ENCODE data around the gene PNPLA5. TPM values are rescaled to one million over a fixed set of nuclear protein-coding genes. Genes with fewer than 3 reads are reported as not detected.

The PNPLA5 gene
- total and polyA plus RNA-seq, 4 donors, result not detected

DNA sequence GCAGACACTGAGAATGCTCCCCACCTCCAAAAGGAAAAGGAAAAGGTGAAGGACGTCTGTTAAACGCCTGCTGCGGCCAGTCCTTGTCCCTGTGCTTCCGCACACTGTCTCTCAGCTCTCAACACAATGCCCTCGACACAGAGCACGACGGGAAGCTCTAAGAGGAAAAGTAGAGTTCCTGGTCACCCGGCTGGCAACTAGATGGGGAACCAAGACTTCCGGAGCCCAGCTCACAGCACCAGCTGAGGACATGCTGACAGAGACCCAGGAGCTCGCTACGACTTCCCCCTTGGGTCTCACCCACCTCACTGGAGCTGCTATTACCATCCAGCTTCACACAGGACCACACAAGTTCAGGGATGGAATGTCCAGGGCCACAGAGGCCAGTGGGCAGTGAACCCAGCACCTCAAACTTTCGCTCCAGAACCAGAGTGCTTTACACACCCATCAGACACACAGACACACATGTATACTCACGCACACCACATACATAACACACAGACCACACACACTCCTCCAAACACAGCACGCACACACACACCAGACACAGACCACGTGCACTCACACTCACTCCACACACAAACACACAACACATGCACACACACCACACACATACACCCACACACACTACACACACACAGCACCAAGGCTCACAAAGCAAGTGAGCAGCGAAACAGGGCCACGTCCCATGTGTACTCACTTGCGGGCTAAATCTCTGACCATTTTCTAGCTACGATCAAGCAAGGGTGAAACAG lies 39.1 kb downstream of the PNPLA5 start:
- Histone ChIP-seq H3K36me3 (ENCODE audit: control insufficient read depth in 4 of 4, insufficient read depth in 4 of 4, low read length in 4 of 4) (no peaks in the 10 kb centered on the region), H3K9me3 (ENCODE audit: control insufficient read depth in 4 of 4, insufficient read depth in 3 of 4, low read length in 3 of 4) (peaks cover 0 to 12% (median 4%) of the 10 kb centered on the region in 4 donors), H3K27ac (ENCODE audit: low read depth in 1 of 2, low read length in 1 of 2) (no peak overlapping the region), H3K4me1 (ENCODE audit: control insufficient read depth in 5 of 5, insufficient read depth in 5 of 5, low read length in 5 of 5) (no peaks in the 10 kb centered on the region), H3K4me3 (no peak overlapping the region), H3K27me3 (ENCODE audit: control insufficient read depth in 3 of 3, insufficient read depth in 3 of 3, low read length in 2 of 3) (peaks cover 0 to 3% (median 0%) of the 10 kb centered on the region in 3 donors), H3K9ac (ENCODE audit: insufficient read depth in 1 of 2, low read length in 2 of 2) (no peak overlapping the region)
- ATAC-seq (ENCODE audit: insufficient read depth, low FRiP score) (no peak), DNase-seq (no peak)
- TF ChIP-seq, protein P1, sequence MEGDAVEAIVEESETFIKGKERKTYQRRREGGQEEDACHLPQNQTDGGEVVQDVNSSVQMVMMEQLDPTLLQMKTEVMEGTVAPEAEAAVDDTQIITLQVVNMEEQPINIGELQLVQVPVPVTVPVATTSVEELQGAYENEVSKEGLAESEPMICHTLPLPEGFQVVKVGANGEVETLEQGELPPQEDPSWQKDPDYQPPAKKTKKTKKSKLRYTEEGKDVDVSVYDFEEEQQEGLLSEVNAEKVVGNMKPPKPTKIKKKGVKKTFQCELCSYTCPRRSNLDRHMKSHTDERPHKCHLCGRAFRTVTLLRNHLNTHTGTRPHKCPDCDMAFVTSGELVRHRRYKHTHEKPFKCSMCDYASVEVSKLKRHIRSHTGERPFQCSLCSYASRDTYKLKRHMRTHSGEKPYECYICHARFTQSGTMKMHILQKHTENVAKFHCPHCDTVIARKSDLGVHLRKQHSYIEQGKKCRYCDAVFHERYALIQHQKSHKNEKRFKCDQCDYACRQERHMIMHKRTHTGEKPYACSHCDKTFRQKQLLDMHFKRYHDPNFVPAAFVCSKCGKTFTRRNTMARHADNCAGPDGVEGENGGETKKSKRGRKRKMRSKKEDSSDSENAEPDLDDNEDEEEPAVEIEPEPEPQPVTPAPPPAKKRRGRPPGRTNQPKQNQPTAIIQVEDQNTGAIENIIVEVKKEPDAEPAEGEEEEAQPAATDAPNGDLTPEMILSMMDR (IDR thresholded peaks at IDR 0.05; ENCODE audit: control extremely low read depth, extremely low read depth), result no peak
- 60 to 61% methylated on average over 19 of the region's 19 CpGs for WGBS, 2 donors

DNA sequence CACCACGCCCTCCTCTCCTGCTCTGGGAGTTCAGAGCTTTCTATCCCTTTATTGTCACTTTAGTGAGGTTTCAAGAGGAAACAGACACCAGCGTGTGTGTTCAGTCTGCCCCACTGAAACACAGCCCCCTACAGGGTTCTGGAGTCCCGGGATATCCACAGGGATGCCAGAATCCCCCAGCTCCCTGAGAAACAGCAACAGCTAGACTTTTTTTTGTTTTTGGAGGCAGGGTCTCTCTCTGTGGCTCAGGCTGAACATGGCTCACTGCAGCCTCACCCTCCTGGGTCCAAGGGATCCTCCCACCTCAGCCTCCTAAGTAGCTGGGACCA lies 39.9 kb downstream of the PNPLA5 start:
- no peak overlapping the region for H3K9ac ChIP-seq (ENCODE audit: insufficient read depth in 1 of 2, low read length in 2 of 2)
- no peak overlapping the region for H3K4me3 ChIP-seq
- H3K4me1 ChIP-seq (ENCODE audit: control insufficient read depth in 5 of 5, insufficient read depth in 5 of 5, low read length in 5 of 5), result no peaks in the 10 kb centered on the region
- TF ChIP-seq, protein P1 (IDR thresholded peaks at IDR 0.05; ENCODE audit: control extremely low read depth, extremely low read depth), result no peak
- no peaks in the 10 kb centered on the region for H3K36me3 ChIP-seq (ENCODE audit: control insufficient read depth in 4 of 4, insufficient read depth in 4 of 4, low read length in 4 of 4)
- no peak for DNase-seq
- H3K27me3 ChIP-seq (ENCODE audit: control insufficient read depth in 3 of 3, insufficient read depth in 3 of 3, low read length in 2 of 3), result peaks cover 0 to 3% (median 0%) of the 10 kb centered on the region in 3 donors
- WGBS, 2 donors, result 54 to 61% methylated on average over 3 of the region's 3 CpGs
- H3K9me3 ChIP-seq (ENCODE audit: control insufficient read depth in 4 of 4, insufficient read depth in 3 of 4, low read length in 3 of 4), result peaks cover 0 to 8% (median 3%) of the 10 kb centered on the region in 4 donors
- no peak overlapping the region for H3K27ac ChIP-seq (ENCODE audit: low read depth in 1 of 2, low read length in 1 of 2)
- ATAC-seq (ENCODE audit: insufficient read depth, low FRiP score), result no peak

DNA sequence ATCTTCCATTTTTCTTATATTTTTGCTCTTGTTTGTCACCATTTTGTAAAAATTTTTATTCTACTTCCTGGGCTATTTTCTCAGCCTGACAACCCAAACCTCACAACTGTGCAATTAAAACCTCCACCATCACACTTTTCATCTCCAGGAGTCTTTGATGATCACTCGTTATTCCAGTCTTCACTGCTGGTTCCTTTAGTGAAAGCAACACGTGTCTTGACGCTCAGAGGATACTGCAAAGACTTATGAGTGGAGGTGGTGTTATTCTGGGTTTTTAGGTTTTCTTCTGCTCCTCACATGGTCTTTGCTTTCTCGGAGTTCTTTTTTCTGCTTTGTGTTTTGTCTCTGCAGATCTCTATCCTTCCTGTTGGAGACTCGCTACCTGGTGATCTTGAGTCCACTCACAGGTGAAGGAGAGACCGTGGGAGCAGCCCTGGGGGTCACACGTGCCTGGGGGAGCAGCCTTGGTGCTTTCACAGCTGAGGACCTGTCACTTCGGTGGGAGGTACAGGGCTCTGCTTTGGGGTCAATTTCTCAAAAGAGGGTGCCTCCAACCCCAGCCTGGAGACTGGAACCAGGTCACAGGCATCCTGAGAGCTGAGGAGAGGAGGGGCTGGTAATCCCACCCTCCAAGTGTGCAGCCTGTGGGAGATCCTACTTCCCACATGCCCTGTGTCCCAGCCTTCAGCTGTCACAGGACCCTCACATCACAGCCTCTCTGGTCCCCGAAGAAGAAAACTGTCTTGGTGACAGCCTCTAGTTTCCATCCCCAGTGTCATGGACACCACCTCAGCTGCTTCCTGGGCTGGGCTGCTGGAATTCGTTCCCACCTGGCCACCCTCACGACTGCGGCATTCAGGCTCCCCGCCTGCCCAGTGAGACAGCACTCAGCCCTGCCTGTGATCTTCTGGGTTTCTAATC lies 40.5 kb downstream of the PNPLA5 start:
- Histone ChIP-seq H3K36me3 (ENCODE audit: control insufficient read depth in 4 of 4, insufficient read depth in 4 of 4, low read length in 4 of 4) (no peaks in the 10 kb centered on the region), H3K27me3 (ENCODE audit: control insufficient read depth in 3 of 3, insufficient read depth in 3 of 3, low read length in 2 of 3) (peaks cover 0 to 3% (median 0%) of the 10 kb centered on the region in 3 donors), H3K9ac (ENCODE audit: insufficient read depth in 1 of 2, low read length in 2 of 2) (no peak overlapping the region), H3K4me1 (ENCODE audit: control insufficient read depth in 5 of 5, insufficient read depth in 5 of 5, low read length in 5 of 5) (no peaks in the 10 kb centered on the region), H3K27ac (ENCODE audit: low read depth in 1 of 2, low read length in 1 of 2) (no peak overlapping the region), H3K9me3 (ENCODE audit: control insufficient read depth in 4 of 4, insufficient read depth in 3 of 4, low read length in 3 of 4) (peaks cover 0 to 5% (median under 1%) of the 10 kb centered on the region in 4 donors), H3K4me3 (no peak overlapping the region)
- ATAC-seq (ENCODE audit: insufficient read depth, low FRiP score) (no peak), DNase-seq (no peak)
- WGBS, 2 donors, result 67 to 85% methylated on average over 13 of the region's 13 CpGs
- TF ChIP-seq, protein P1 (IDR thresholded peaks at IDR 0.05; ENCODE audit: control extremely low read depth, extremely low read depth), result no peak
